ENCODE data around the gene ADGRG6.

Gene ADGRG6

GRCh38 chr6:142306736-142307135 is 4.9 kb downstream of the ADGRG6 start:
- POLR2A ChIA-PET: no interaction called here
- no peaks in the 10 kb centered on the region for H3K36me3 ChIP-seq (ENCODE audit: control insufficient read depth in 2 of 2, insufficient read depth in 1 of 2, low read length in 2 of 2)

GRCh38 chr6:142307963-142308748 is 6.3 kb downstream of the ADGRG6 start:
- ChIA-PET CTCF (interaction anchor here (0.5 to 2.5 kb wide), 5 partner anchors 9 to 166 kb away, joined by 3 to 12 read pairs (median 3); no protein-coding TSS in a partner anchor), POLR2A (no interaction called here)
- Histone ChIP-seq H3K9me3 (ENCODE audit: control insufficient read depth, insufficient read depth, low read depth, low read length) (no peaks in the 10 kb centered on the region), H3K4me1 (ENCODE audit: control insufficient read depth, insufficient read depth, low read length) (peaks cover 6% of the 10 kb centered on the region; the same call in 1 of the 2 replicates), H3K4me3 (ENCODE audit: low read depth, low read length) (no peak overlapping the region), H3K27ac (ENCODE audit: extremely low read depth, low read depth, low read length) (no peak overlapping the region), H3K36me3 (ENCODE audit: control insufficient read depth in 2 of 2, insufficient read depth in 1 of 2, low read length in 2 of 2) (no peaks in the 10 kb centered on the region)
- no peak for TF ChIP-seq ZNF560 (tag by site-specific recombination; IDR thresholded peaks at IDR 0.05; ENCODE audit: borderline replicate concordance)
- TF ChIP-seq ZNF350 (tag by site-specific recombination; IDR thresholded peaks at IDR 0.05): no peak
- TF ChIP-seq ZNF155 (tag by site-specific recombination; IDR thresholded peaks at IDR 0.05): no peak
- TF ChIP-seq ZNF664 (tag by site-specific recombination; IDR thresholded peaks at IDR 0.05): no peak
- no peak for TF ChIP-seq ZNF335 (tag by site-specific recombination; conservative IDR thresholded peaks at IDR 0.05)
- no peak for TF ChIP-seq ZNF248 (tag by site-specific recombination; IDR thresholded peaks at IDR 0.05)
- TF ChIP-seq, protein P1, sequence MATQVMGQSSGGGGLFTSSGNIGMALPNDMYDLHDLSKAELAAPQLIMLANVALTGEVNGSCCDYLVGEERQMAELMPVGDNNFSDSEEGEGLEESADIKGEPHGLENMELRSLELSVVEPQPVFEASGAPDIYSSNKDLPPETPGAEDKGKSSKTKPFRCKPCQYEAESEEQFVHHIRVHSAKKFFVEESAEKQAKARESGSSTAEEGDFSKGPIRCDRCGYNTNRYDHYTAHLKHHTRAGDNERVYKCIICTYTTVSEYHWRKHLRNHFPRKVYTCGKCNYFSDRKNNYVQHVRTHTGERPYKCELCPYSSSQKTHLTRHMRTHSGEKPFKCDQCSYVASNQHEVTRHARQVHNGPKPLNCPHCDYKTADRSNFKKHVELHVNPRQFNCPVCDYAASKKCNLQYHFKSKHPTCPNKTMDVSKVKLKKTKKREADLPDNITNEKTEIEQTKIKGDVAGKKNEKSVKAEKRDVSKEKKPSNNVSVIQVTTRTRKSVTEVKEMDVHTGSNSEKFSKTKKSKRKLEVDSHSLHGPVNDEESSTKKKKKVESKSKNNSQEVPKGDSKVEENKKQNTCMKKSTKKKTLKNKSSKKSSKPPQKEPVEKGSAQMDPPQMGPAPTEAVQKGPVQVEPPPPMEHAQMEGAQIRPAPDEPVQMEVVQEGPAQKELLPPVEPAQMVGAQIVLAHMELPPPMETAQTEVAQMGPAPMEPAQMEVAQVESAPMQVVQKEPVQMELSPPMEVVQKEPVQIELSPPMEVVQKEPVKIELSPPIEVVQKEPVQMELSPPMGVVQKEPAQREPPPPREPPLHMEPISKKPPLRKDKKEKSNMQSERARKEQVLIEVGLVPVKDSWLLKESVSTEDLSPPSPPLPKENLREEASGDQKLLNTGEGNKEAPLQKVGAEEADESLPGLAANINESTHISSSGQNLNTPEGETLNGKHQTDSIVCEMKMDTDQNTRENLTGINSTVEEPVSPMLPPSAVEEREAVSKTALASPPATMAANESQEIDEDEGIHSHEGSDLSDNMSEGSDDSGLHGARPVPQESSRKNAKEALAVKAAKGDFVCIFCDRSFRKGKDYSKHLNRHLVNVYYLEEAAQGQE (tag by site-specific recombination; IDR thresholded peaks at IDR 0.05): no peak
- TF ChIP-seq, protein P2, sequence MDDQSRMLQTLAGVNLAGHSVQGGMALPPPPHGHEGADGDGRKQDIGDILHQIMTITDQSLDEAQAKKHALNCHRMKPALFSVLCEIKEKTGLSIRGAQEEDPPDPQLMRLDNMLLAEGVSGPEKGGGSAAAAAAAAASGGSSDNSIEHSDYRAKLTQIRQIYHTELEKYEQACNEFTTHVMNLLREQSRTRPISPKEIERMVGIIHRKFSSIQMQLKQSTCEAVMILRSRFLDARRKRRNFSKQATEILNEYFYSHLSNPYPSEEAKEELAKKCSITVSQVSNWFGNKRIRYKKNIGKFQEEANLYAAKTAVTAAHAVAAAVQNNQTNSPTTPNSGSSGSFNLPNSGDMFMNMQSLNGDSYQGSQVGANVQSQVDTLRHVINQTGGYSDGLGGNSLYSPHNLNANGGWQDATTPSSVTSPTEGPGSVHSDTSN (CRISPR knock-in tag; IDR thresholded peaks at IDR 0.05): no peak
- no peak for TF ChIP-seq TSHZ1 (tag by site-specific recombination; IDR thresholded peaks at IDR 0.05; ENCODE audit: borderline replicate concordance)

More at GRCh38 chr6:142306736-142307135, 4.9 kb downstream of the ADGRG6 start:
- no peak overlapping the region for H3K4me3 ChIP-seq (ENCODE audit: low read depth, low read length)
- CTCF ChIA-PET: interaction anchor here (1.2 to 2.5 kb wide), 2 partner anchors 10 to 81 kb away, joined by 3 to 12 read pairs; no protein-coding TSS in a partner anchor
- TF ChIP-seq ZNF513 (tag by site-specific recombination; IDR thresholded peaks at IDR 0.05) (no peak), ZNF747 (tag by site-specific recombination; IDR thresholded peaks at IDR 0.05) (no peak), ZNF302 (tag by site-specific recombination; IDR thresholded peaks at IDR 0.05; ENCODE audit: low read depth) (no peak), KLF1 (tag by site-specific recombination; IDR thresholded peaks at IDR 0.05) (no peak), ZNF521 (tag by site-specific recombination; IDR thresholded peaks at IDR 0.05) (no peak), ZBTB8A (tag by site-specific recombination; IDR thresholded peaks at IDR 0.05) (no peak), ZNF416 (tag by site-specific recombination; IDR thresholded peaks at IDR 0.05) (no peak), ZNF658 (tag by site-specific recombination; IDR thresholded peaks at IDR 0.05) (no peak), ZNF510 (tag by site-specific recombination; IDR thresholded peaks at IDR 0.05; ENCODE audit: insufficient replicate concordance) (no peak), ZNF391 (tag by site-specific recombination; IDR thresholded peaks at IDR 0.05; ENCODE audit: borderline replicate concordance, low read depth) (no peak)
- TF ChIP-seq, protein P3, sequence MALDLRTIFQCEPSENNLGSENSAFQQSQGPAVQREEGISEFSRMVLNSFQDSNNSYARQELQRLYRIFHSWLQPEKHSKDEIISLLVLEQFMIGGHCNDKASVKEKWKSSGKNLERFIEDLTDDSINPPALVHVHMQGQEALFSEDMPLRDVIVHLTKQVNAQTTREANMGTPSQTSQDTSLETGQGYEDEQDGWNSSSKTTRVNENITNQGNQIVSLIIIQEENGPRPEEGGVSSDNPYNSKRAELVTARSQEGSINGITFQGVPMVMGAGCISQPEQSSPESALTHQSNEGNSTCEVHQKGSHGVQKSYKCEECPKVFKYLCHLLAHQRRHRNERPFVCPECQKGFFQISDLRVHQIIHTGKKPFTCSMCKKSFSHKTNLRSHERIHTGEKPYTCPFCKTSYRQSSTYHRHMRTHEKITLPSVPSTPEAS (tag by site-specific recombination; IDR thresholded peaks at IDR 0.05): no peak
- H3K27ac ChIP-seq (ENCODE audit: extremely low read depth, low read depth, low read length): no peak overlapping the region
- H3K9me3 ChIP-seq (ENCODE audit: control insufficient read depth, insufficient read depth, low read depth, low read length): no peaks in the 10 kb centered on the region
- peaks cover 11% of the 10 kb centered on the region for H3K4me1 ChIP-seq (ENCODE audit: control insufficient read depth, insufficient read depth, low read length)
